Glutamatergic neuron (in vitro differentiated cells): ENCODE measurements around the gene IFI16. TPM values are rescaled to one million over a fixed set of nuclear protein-coding genes. Genes with fewer than 3 reads are reported as not detected.
"Not testable (repeated sequence)": the region's sequence is repeated elsewhere in the genome, so short reads cannot be mapped to it uniquely, and the experiment has no call there.

Experiments
- DNase-seq: peaks from one replicate; pipeline ENCODE4 v3.0.0; 2022
- H3K27ac Mint-ChIP-seq: one replicate; pipeline ENCODE4 v1.8.0; 2020; ENCODE audit warnings: mild to moderate bottlenecking, mixed read lengths, inconsistent platforms; ENCODE audit not compliant: unreplicated experiment
- H3K27me3 Mint-ChIP-seq: one replicate; pipeline ENCODE4 v1.8.0; 2020; ENCODE audit warnings: mild to moderate bottlenecking, moderate library complexity, mixed read lengths, inconsistent platforms; ENCODE audit not compliant: unreplicated experiment
- H3K36me3 Mint-ChIP-seq: one replicate; pipeline ENCODE4 v1.8.0; 2020; ENCODE audit warnings: mild to moderate bottlenecking, mixed read lengths, inconsistent platforms; ENCODE audit not compliant: unreplicated experiment
- H3K4me1 Mint-ChIP-seq: one replicate; pipeline ENCODE4 v1.8.0; 2020; ENCODE audit warnings: mild to moderate bottlenecking, low read depth, mixed read lengths, inconsistent platforms; ENCODE audit not compliant: unreplicated experiment
- H3K4me3 Mint-ChIP-seq: one replicate; pipeline ENCODE4 v1.8.0; 2020; ENCODE audit warnings: mild to moderate bottlenecking, mixed read lengths, inconsistent platforms; ENCODE audit not compliant: unreplicated experiment
- H3K9me3 Mint-ChIP-seq: one replicate; pipeline ENCODE4 v1.8.0; 2020; ENCODE audit warnings: mild to moderate bottlenecking, moderate library complexity, mixed read lengths, inconsistent platforms; ENCODE audit not compliant: unreplicated experiment
- CTCF ChIP-seq: fragments of 200-600 bp; sonication (generic); IDR thresholded peaks from one replicate; pipeline ENCODE4 v1.5.0; 2021; ENCODE audit not compliant: partially characterized antibody, unreplicated experiment
- total RNA-seq: library from RNA; stranded (reverse); fragmentation: NEBNext Ultra II Directional; extraction: Animal tissue kit (Norgen Biotek cat#: 25700); gene quantifications from one replicate; pipeline ENCODE4 v1.2.1, GENCODE V29; 2021; ENCODE audit not compliant: unreplicated experiment

The IFI16 gene
- total RNA-seq, 1 donor from 2014 or later = 0.86 TPM

DNA sequence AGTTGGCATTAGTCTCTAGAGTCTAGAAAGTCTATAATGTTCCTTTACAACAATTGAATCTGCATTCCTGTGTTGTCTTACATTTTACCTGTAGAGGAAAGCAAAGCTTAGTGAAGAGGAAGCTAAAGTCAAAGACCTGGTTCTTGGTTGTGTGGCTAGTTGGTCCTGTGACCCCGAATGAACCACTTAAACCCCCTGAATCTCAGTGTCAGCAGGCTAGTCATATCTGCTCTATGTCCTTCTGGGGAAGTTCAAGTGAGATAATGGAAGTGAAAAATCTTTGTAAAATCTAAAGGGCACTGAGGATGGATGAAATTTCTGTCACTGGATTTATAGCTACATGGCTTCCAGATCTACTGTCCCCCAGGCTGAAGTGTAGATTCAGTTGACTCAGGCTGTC lies 90.9 kb downstream of the IFI16 start:
- Mint-ChIP-seq H3K9me3 (no peaks in the 10 kb centered on the region), H3K27ac (no peak overlapping the region), H3K4me3 (no peak overlapping the region), H3K27me3 (no peaks in the 10 kb centered on the region), H3K36me3 (no peaks in the 10 kb centered on the region), H3K4me1 (no peaks in the 10 kb centered on the region)
- DNase-seq = no peak
- TF ChIP-seq CTCF = no peak

DNA sequence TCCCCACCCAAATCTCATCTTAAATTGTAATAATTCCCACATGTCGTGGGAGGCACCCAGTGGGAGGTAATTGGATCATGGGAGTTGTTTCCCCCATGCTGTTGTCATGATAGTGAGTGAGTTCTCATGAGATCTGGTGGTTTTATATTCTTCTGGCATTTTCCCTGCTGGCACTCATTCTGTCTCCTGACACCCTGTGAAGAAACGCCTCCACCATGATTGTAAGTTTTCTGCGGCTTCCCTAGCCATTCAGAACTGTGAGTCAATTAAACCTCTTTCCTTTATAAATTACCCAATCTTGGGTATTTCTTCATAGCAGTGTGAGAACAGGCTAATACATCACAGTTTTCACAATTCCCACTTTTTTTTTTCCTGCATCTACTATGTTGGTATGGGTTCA lies 93.3 kb downstream of the IFI16 start:
- H3K36me3 Mint-ChIP-seq, H3K4me3 Mint-ChIP-seq, H3K27ac Mint-ChIP-seq, H3K4me1 Mint-ChIP-seq, DNase-seq, H3K9me3 Mint-ChIP-seq, H3K27me3 Mint-ChIP-seq: not testable (repeated sequence)

Other genes with a start within 250 kb of the IFI16 start
- gene OR6N1, start 237.7 kb upstream of the IFI16 start, total RNA-seq = not detected
- not detected for gene OR6N2, start 228.7 kb upstream of the IFI16 start, total RNA-seq
- not detected for gene MNDA, start 178.6 kb upstream of the IFI16 start, total RNA-seq
- not detected for gene PYHIN1, start 78.4 kb upstream of the IFI16 start, total RNA-seq
- gene AIM2, start 66.9 kb downstream of the IFI16 start, total RNA-seq = 5.3 TPM
- gene CADM3, start 161.7 kb downstream of the IFI16 start, total RNA-seq = 165 TPM
- 13.5 TPM for gene ACKR1, start 195.0 kb downstream of the IFI16 start, total RNA-seq